ENCODE data around the gene RPL7A. TPM values are rescaled to one million over a fixed set of nuclear protein-coding genes. Genes with fewer than 3 reads are reported as not detected.
A peak's percentile ranks its signal among the peaks of the same experiment; 100 is the strongest.

Gene RPL7A
- total RNA-seq, 1 donor from 2014 or later = 2,220 TPM

DNA sequence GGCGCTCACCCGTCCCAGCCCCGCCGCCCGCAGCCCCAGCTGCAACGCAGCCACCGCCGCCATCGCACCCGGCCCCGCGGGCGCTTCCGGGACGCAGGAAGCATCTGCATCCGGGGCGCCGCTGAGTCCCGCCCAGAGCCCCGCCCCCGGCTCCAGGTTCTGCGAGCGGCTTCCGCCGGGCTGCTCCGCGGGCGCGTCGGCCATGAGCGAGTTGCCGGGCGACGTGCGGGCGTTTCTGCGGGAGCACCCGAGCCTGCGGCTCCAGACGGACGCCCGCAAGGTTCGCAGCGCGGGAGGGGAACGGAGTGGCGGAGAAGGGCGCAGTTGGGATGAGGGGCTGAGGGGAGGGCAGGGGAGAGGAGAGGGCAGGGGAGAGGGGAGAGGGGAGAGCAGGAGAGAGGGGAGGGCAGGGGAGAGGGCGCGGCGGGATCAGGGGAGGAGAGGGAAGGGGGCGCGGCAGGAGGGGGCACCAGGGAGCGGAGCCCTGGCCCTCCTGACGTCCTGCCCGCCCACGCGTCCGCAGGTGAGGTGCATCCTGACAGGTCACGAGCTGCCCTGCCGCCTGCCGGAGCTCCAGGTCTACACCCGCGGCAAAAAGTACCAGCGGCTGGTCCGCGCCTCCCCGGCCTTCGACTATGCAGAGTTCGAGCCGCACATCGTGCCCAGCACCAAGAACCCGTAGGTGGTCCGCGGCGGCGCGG lies 8.5 kb downstream of the RPL7A start, which contains the start of the genes SURF1 and SURF2:
SURF1 (minus strand) TSS at position 97 of the 701 bp plus-strand sequence; CDS start at position 63, 34 bp downstream.
SURF2 (plus strand) TSS at position 160 of the 701 bp plus-strand sequence; CDS start at position 203, 43 bp downstream.
- Mint-ChIP-seq H3K4me3 (peak within 1 kb of the TSS; percentile 88), H3K36me3 (peaks cover 13% of the 10 kb centered on the region)
- no peak for TF ChIP-seq CTCF (IDR thresholded peaks at IDR 0.05; ENCODE audit: unreplicated experiment)

GRCh38 chr9:133357656-133358055 lies 9.6 kb downstream of the RPL7A start:
- no peak for DNase-seq (ENCODE audit: low spot score in 2 of 2, unreplicated experiment in 2 of 2)
- Mint-ChIP-seq H3K27ac (no peak overlapping the region), H3K27me3 (ENCODE audit: low read depth) (no peaks in the 10 kb centered on the region), H3K36me3 (peaks cover 15% of the 10 kb centered on the region), H3K4me1 (peaks cover 3% of the 10 kb centered on the region), H3K9me3 (no peaks in the 10 kb centered on the region), H3K4me3 (peak overlapping the region; percentile 71)
- no peak for TF ChIP-seq CTCF (IDR thresholded peaks at IDR 0.05; ENCODE audit: unreplicated experiment)

More for the DNA sequence above, 8.5 kb downstream of the RPL7A start, which contains the start of the genes SURF1 and SURF2:
- H3K27ac Mint-ChIP-seq = peak within 1 kb of the TSS; percentile 88
- H3K27me3 Mint-ChIP-seq (ENCODE audit: low read depth) = no peaks in the 10 kb centered on the region
- H3K9me3 Mint-ChIP-seq = no peaks in the 10 kb centered on the region
- H3K4me1 Mint-ChIP-seq = peaks cover 3% of the 10 kb centered on the region
- peak; percentile 81 to 92 for DNase-seq (ENCODE audit: low spot score in 2 of 2, unreplicated experiment in 2 of 2)

DNA sequence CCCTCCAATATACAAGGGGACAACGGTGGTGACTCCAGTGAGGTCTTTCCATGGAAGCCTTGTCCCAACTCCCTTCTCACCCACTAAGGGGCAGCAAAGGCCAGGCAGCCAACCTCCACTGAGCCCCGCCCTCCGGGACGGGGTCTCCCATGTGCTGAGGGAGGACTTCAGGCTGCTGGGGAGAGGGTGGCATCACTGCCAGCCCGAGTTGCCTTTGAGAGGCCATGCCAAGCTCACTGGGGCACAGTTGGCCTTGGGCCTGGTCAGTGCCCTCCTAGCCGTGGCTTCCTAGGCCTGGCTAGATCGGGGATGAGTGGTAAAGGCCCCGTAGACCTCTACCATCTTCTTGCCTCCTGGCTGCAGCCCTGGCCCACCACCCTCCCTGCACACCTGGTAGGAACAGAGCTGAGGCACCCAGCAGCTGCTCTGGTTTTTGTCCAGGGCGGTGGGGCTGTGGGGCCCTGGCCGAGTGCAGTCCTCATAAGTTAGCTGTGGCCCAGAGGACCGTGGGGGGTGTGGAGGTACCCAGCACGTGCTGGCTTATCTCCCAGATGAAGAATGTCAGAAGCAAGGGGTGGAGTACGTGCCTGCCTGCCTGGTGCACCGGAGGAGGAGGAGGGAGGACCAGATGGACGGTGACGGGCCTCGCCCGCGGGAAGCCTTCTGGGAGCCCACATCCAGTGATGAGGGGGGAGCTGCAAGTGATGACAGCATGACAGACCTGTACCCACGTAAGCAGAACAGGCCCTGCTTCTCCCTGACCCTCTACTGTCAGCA lies 11.6 kb downstream of the RPL7A start:
- Mint-ChIP-seq H3K36me3 (peaks cover 22% of the 10 kb centered on the region), H3K4me3 (peak overlapping the region; percentile 43), H3K4me1 (peaks cover 3% of the 10 kb centered on the region), H3K27ac (no peak overlapping the region), H3K9me3 (no peaks in the 10 kb centered on the region), H3K27me3 (ENCODE audit: low read depth) (no peaks in the 10 kb centered on the region)
- DNase-seq (ENCODE audit: low spot score in 2 of 2, unreplicated experiment in 2 of 2) = no peak
- TF ChIP-seq CTCF (IDR thresholded peaks at IDR 0.05; ENCODE audit: unreplicated experiment) = no peak

GRCh38 chr9:133360400-133361393 lies 12.7 kb downstream of the RPL7A start:
- no peak for TF ChIP-seq CTCF (IDR thresholded peaks at IDR 0.05; ENCODE audit: unreplicated experiment)
- no peaks in the 10 kb centered on the region for H3K9me3 Mint-ChIP-seq
- no peak overlapping the region for H3K27ac Mint-ChIP-seq
- no peak overlapping the region for H3K4me3 Mint-ChIP-seq
- peaks cover 25% of the 10 kb centered on the region for H3K36me3 Mint-ChIP-seq
- peaks cover 3% of the 10 kb centered on the region for H3K4me1 Mint-ChIP-seq
- no peak for DNase-seq (ENCODE audit: low spot score in 2 of 2, unreplicated experiment in 2 of 2)
- no peaks in the 10 kb centered on the region for H3K27me3 Mint-ChIP-seq (ENCODE audit: low read depth)

GRCh38 chr9:133361507-133362092 lies 13.6 kb downstream of the RPL7A start:
- Mint-ChIP-seq H3K9me3 (no peaks in the 10 kb centered on the region), H3K4me3 (no peak overlapping the region), H3K36me3 (peaks cover 25% of the 10 kb centered on the region), H3K27me3 (ENCODE audit: low read depth) (no peaks in the 10 kb centered on the region), H3K27ac (peak overlapping the region; percentile 39), H3K4me1 (peaks cover 3% of the 10 kb centered on the region)
- DNase-seq (ENCODE audit: low spot score in 2 of 2, unreplicated experiment in 2 of 2) = no peak
- no peak for TF ChIP-seq CTCF (IDR thresholded peaks at IDR 0.05; ENCODE audit: unreplicated experiment)
